GOT3 (cell line): ENCODE data around the gene THSD7B.
"Not testable (repeated sequence)": the region's sequence is repeated elsewhere in the genome, so short reads cannot be mapped to it uniquely, and the experiment has no call there.

Experiments used
- DNase-seq: peaks from one replicate; lab custom pipeline; 2025; ENCODE audit warnings: mixed read lengths; lab: John Stamatoyannopoulos, UW

Gene THSD7B

DNA sequence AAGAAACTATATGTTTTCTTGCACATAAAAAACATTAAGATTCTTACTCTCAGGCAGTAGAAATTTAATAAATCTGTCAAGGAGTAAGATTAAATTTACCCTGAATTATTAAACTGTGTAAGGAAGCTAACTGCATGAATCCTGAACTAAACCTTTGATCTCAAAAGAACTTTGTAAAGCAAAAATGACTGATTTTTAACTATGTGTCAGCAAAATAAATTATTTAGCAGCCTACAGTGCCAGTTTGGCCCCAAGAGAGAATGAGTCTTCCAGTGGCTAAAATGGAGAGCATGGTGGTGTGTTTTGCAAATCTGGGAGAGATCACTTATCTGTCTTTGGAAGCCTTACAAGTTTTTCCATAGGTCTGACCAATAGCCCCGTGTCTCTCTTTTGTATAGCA lies 190.7 kb downstream of the THSD7B start:
- no peak for DNase-seq

DNA sequence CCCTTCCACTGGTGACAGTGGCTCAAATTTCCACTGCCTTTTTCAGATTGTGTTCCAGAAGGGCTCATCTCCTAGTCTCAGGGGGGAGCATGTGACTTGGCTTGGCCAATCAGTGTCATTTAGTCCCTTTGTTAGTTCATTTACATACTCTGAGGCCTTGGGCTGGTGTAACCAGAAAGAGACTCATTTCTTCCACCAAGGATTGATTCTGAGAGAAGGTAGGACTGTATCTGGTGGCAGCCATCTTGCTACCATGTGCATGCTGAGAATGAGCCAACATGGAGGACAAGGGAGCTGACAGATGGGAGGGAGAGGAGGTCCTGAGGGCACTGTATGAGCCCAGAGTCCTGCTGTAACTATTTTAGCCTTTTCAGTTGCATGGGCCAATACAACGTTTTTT lies 191.7 kb downstream of the THSD7B start:
- DNase-seq: no peak

DNA sequence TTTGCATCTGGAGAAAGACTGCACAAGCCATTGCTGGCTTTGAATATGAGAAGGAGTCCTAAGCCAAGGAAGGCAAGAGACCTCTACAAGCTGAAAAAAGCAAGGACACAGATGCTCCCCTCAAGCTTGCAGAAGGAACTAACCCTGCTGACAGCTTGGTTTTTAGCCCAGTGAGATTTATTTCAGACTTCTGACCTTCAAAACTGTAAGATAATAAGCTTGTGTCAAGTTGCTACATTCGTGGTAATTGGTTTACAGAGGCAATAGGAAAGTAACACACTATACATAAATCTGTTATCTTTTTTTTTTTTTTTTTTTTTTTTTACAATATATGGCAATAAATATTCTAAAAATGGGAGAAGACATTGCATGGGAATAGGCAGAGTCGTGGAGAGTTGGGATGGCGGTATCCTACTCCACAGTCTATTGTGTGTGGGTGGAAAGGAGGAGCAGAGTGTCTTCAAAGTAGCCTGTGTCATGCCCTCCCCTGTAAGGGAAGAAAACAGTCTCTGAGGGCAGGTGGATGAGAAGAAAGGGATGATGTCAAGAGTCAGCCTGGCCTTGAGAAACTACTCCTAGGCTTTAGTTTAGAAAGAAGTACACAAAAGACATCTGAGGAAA lies 196.9 kb downstream of the THSD7B start:
- DNase-seq: no peak

DNA sequence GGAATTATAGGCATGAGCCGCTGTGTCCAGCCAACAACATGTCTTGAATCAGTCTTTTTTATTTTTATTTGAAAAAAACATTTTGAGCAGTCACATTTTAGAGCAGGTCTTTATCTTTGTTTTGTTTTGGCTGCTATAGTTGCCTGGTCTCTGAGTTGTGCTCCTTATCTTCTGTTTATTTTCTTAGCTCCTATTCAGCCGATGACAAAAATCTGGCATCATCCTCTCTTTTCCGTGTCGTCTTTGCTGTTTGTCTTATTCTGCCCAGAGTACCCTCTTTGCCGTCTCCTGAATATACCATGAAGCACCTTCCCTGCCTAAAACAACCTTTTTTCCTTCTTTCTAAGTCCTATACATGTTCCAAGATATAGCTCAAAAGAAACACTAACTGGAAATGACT lies 201.1 kb downstream of the THSD7B start:
- no peak for DNase-seq

DNA sequence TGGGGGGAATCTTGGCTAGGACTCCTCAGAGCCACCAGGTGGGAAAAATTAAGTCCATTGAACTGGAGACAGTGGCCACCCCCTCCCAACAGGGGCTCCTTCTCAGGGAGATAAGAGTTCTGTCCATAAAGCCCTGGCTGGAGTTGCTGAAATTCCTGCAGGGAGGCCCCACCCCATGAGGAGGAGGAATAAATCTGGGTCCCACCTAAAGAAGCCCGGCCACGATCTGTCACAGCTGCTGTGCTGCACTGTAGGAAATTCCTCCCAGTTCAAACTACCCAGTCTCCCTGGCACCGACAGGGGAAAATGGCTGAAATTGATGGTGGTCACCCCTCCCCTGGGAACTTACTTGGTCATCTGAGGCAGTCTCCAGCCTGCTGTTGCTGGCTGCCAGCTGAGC lies 215.0 kb downstream of the THSD7B start:
- DNase-seq: no peak

DNA sequence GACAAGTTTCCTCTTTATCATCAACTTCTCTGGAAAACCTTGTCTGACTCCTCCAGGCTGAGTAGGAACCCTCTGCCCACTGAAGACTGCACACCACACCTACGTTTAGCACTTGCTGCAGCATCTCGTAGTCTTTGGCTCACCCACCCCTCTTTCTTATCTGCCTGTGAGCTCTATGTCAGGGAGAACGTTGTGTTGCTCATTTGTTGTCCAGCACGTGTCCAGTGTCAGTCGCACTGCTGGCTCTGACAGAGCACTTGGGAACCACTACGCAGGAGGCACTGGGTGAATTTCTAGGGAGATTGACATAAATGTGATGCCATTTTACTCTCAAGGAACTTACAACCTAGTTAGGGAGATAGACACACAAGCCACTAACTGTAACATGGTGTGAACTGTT lies 216.3 kb downstream of the THSD7B start:
- DNase-seq: not testable (repeated sequence)

DNA sequence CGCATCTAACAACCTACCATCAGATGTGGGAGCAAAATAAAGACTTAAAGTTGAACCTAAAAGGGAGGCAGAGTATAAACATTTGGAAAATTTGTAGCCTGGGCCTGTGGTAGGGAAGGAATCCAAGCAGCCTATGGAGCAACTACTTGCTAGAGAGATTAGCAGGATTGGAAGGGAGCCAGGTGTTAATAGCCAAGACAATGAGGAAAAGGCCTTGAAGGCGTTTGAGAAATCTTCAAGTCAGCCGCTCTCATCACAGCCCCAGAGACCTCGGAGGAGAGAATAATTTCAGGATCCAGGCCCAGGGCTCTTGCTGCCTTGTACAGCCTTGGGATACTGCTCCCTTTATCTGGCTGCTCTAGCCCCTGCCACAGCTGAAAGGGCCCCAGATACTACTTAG lies 219.7 kb downstream of the THSD7B start:
- DNase-seq: no peak

DNA sequence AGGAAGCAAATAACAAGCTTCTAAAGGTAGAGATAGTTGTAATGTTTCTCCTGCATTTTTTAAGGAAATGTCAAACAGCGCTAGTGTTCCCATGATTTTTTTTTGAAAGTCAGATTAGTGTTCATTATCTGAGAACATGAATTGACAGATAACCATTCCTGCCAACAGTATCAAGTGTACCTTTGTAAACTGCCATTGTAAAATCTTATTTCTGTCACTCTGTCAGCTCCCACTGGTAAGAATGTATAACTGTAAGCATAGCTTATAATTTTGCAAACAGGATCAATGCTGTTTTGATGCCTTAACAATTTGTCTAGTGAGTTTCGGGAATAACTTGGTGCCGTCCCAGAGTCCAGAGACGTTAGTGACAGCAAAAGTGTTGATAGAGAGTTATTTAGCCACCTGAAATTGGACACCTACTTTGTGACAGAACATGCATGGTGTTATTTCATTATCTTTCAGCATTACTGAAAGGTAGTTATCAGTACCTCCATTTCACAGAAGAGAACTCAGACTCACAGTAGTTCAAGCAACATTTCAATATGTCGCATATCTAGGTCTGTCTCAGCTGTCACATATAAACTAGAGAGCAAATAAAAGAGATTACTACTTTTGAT lies 221.4 kb downstream of the THSD7B start:
- no peak for DNase-seq

DNA sequence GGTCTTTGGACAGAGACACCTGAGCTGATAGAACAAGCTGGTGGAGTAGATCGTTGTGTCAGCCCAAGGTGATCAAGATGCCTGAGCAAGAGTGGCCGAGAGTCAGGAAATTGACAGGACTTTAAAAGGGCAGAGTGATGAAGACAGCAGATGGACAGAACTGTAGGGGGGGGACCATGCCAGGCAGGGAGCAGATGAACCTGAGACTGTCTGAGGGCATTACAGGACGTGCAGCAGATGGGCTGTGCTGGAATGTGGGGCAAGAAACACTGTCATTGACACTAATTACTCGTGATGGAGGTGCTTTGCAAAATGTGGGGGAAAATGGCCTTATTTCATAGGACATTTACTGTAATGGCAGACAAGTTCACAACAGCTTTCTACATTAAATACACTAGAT lies 225.0 kb downstream of the THSD7B start:
- no peak for DNase-seq

DNA sequence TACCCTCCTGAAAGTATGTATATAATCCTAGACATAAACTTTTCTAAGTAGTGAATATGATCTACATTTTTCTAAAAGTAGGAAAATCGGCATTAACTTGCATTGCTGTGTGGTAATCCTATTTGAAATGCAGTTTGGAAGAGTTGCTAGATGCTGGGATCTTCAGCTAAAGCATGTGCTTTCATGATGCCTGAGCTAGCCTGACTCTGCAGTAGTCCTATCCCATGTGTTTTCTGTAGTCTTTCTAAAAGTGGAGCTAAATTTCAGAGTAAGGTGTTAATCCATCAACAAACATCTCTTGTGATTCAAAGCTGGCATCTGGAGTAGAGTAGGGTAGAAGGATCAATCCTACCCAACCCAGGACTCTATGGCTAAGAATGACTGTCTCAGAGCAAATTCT lies 229.4 kb downstream of the THSD7B start:
- DNase-seq: no peak

DNA sequence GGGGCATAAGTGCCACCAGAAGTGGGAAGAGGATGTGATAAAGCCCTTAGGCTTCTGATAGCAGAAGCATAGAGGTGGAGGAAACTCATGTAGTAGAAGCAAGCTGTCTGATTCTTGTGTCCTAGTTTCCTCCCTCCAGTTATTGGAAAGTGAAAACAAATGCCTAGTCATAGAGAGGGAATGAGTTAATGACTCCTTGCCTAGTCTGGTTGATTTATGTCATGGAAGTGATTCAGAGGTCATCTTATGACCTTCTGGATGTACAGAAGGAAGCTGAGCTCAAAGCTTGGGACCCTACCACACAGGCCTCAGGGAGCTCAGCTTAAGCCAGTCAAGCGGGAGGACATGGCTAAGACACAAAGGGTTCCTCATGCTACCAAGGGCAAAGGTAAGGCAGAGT lies 232.2 kb downstream of the THSD7B start:
- DNase-seq: no peak

DNA sequence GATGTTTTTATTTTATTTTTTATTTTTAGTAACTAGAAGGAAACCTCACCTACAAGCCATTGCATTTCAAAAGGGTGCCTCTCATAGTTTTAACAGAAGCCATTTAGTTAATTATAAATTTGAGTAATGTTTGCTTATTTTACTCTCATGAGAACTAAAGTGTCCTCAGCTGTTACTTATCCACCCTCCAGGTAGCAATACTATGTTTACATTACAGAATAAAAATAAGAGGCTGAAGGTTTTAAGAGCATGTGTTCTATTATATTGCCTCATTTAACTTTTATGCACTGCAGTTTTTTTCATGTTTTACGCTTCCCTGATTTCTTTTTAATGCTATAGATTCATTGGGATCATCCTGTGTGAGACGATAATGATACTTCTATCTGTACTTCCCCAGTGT lies 235.5 kb downstream of the THSD7B start:
- no peak for DNase-seq

DNA sequence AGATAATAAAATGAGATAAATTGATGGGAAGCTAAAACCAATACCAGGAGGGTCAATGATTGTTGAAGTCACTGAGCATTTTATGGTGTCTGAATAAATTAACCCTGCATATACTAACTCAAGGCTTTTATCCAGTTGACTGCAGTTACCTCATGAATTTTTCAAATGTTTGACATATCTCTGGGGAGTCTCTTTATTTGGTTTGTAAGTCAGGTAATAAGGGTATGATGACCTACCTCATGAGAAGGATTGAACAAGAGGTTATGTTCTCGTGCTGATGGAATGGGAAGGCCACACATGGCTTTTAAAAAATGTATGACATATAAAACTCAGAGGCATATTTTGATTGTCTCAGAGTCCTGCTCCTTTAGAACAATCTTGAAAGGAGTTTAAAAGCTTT lies 237.6 kb downstream of the THSD7B start:
- no peak for DNase-seq

DNA sequence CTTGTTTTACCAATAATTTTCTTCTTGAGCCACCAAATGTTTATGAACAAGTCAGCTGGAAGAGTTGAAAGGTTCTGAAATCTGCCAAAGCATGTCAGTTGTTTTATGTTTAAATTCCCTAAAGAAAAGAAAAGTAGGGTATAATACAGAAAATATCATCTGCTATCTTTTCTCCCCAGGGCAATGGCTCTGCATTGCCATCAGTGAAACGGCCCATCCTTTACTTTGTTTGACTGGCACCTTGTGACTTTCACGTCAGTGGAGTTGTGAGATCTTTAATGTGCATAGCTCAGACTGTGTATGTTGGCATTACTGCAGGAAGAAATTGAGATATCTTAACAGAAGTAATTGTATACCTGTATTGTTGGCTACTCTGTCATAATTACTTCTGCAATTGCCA lies 239.9 kb downstream of the THSD7B start:
- DNase-seq: no peak

DNA sequence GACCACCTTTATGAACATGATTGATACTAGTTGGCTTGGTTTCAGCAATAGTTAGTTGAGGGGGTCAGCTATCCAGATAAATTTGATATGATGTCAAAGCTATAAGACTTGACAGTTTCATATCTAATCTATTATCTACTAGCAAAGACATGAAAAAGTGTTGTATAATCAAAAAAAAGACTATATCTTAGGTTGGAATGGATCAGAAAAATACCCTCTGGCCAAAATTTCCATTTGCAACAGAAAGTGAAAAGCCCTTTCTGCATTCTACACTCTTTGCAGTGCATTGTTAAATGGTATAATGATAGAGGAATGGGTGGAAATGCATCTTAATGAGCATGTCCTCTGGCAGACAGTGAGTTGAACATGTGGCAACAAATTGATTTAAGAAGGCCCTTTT lies 242.6 kb downstream of the THSD7B start:
- no peak for DNase-seq

DNA sequence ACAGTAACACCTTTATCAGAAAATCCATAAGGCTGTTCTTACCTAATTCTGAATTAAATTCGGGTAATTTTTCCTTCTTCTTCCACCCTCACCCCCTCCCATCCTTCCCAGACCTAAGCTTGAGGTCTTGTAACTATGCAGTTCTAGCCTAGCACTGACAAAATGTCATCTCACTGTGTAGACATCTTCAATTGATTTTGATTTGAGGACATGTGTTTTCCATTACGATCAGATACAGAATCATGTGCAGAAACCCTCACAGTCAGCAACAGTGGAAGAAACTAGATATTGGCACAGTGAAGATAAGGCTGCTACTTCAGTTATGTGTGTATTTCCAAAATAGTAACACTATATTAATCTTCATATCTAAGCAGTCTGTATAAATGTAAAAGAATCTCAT lies 244.6 kb downstream of the THSD7B start:
- no peak for DNase-seq

DNA sequence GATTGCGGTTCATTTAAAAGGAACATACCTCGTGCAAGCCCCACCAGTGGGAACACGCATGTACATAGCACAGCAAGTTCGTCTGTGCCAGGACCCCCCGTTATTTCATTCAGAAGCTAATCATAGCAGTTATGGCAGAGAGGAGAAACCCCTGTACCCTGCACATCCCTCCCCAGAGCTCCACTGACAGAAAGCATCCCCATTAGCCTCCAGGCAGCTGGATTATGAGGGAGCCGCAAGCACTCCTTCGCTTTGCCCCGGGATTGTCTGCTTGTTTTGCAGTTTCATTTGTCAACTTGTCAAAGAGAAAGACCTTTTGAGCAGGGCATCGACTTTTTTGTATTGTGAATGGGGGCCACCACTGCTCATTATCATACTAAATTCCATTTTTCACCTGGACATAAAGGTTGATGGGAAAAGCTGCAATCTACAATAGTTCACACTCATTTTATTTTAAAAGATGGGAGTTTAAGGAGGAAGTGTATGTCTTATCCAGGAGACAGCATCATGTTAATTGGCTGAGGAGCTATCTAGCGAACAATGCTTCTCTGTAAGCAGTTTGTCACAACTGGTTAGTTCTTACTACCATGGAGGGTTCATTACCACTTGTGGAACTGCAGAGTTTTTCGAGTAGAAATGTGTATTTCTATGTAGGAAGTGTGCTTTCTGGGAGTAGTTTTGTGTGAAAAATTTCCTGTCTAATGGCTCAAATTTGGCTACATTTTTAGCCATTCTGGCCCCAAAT lies 255.3 kb downstream of the THSD7B start:
- DNase-seq: no peak

DNA sequence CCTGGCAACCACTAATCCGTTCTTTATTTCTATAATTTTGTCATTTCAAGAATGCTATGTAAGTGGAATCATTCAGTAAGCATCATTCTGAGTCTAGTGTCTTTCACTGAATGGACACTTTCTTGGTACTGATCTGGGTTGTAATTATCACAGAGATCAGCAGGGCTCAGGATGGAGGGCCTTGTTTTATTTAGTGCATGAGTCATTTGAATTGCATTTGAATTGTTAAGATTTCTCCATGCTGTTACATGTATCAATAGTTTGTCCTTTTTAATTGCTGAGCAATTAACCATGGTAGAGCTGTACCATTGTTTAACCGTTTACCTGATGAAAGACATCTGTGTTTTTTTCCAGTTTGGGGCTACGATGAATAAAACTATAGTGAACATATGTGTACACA lies 256.4 kb downstream of the THSD7B start:
- DNase-seq: no peak

DNA sequence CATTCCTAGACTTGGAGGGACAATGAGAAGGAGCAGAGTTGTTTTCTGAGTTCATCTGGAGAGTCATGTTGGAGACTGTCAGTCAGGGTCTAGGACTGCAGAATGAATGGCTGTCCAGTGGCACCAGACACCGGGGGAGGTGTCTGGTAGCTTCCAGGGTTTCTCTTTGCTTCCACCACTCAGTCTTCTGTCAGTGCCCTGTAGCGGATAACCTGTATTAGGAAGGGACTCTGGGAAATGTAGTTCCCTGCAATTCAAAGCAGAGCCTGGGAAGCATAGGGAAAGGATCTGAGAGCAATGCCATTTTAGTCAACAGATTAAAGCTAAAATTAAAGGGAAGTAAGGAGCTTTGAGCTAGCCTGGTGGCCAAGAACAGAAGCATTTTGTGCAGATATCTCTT lies 257.9 kb downstream of the THSD7B start:
- no peak for DNase-seq

DNA sequence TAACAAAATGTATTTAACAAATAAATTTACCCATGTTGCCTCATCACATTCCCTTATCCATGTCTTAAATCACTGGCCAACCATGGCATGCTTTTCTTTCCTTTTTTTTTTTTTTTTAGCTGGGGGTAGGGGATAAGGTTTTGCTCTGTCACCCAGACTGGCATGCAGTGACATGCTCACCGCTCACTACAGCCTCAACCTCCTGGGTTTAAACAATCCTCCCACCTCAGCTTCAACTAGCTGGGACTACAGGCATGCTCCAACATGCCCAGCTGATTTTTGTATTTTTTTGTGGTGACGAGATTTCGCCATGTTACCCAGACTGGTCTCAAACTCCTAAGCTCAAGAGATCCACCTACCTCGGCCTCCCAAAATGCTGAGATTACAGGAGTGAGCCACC lies 266.4 kb downstream of the THSD7B start:
- no peak for DNase-seq

DNA sequence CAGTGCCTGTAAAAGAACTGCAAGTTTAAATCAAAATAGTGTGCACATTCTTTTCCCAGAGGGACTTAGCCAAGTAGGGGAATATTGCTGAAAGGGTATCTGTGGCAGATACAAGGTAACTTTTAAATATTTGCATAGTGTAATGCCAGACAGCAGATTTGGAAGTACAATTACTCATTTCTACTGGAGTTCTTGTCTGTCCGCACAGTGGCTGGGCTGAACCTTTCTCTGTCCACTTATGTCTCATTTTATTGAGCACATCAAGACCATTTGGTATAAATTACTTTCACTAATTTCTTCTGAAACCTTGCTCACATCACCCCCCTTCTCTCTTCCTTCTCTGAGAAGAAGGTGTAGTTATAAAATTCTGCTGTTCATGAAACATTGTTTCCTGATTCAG lies 271.3 kb downstream of the THSD7B start:
- no peak for DNase-seq

DNA sequence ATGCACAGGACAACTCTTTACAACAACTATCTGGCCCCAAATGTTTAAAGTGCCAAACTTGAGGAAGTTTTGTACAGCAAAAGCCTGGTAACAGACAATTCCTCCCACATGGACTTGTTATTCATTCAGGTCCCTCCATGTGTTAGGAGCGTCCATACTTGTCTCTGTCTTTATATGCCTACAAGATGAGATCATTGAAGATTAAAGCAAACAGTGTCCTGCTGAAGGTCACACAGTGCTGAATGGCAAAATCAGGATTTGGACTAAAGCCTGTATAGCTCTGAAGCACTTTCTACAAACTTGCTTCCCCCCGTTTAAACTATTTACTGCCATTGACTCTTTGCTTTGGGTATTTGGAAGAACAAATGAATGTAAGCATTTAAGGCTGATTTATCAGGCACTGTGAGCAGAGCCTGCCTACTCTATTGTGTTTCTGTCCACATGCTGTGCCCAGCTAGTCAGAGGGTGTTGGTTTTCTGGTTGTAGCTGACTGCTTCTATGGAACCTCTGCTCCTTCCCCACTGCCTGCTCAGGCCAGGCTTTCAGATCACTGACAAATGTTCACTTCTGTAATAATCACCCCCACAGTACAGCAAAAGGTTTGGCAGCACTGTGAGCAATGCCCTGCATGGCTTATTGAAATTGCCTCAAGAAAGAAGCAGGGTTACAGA lies 274.3 kb downstream of the THSD7B start:
- DNase-seq: no peak

DNA sequence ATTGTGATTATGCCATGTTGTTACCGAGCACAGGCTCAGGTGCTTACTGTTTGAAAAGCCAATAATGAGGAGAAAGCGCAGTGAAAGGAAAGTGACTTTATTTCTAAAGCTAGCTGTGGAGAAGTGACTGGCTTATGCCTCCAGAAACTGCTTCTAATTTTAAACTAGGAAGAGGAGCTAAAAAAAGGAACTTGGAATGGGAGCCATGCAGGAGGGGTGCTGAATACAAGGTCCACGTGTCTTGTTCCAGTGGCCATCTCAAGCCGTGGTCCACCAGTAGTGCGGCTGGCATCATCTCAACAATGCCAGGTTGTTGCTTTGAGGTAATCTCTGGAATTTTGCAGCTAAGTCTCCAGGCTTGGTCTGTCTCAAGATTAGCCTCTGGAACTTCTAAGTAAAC lies 282.0 kb downstream of the THSD7B start:
- no peak for DNase-seq
